ENCODE measurements around the gene STK40.

STK40 gene

GRCh38 chr1:36397378-36398230 lies 11.9 kb upstream of the STK40 start, which contains the start of gene LSM10:
Gene LSM10 (minus strand): TSS chr1:36397908. CDS start chr1:36394129, 3,779 bp downstream.
- DNase-seq: peak; percentile 92

GRCh38 chr1:36397083-36397377 lies 11.3 kb upstream of the STK40 start:
- no peak for DNase-seq

- no peak for DNase-seq
Observed at GRCh38 chr1:36396359-36396758, 10.6 kb upstream of the STK40 start.

- no peak for DNase-seq
Observed at GRCh38 chr1:36393686-36394085, 8.0 kb upstream of the STK40 start.

GRCh38 chr1:36392836-36393235 lies 7.1 kb upstream of the STK40 start:
- DNase-seq: no peak

- DNase-seq: no peak
Observed at GRCh38 chr1:36391271-36391670, 5.5 kb upstream of the STK40 start.

GRCh38 chr1:36390411-36390810 lies 4.7 kb upstream of the STK40 start:
- no peak for DNase-seq

GRCh38 chr1:36389999-36390398 lies 4.3 kb upstream of the STK40 start:
- no peak for DNase-seq

- no peak for DNase-seq
Observed at GRCh38 chr1:36389261-36389660, 3.5 kb upstream of the STK40 start.

- DNase-seq: peak; percentile 90
Observed at GRCh38 chr1:36387141-36387949, 1.6 kb upstream of the STK40 start.

GRCh38 chr1:36386265-36387140 lies 779 bp upstream of the STK40 start:
- DNase-seq: peak; percentile 100

- peak; percentile 27 for DNase-seq
Observed at GRCh38 chr1:36384542-36385409, 948 bp downstream of the STK40 start.

GRCh38 chr1:36383240-36383639 lies 2.5 kb downstream of the STK40 start:
- no peak for DNase-seq

- DNase-seq: no peak
Observed at GRCh38 chr1:36382669-36383068, 3.1 kb downstream of the STK40 start.

- no peak for DNase-seq
Observed at GRCh38 chr1:36382231-36382630, 3.5 kb downstream of the STK40 start.

- DNase-seq: no peak
Observed at GRCh38 chr1:36381405-36381804, 4.3 kb downstream of the STK40 start.

GRCh38 chr1:36380782-36381181 lies 4.9 kb downstream of the STK40 start:
- no peak for DNase-seq

GRCh38 chr1:36380143-36380619 lies 5.5 kb downstream of the STK40 start:
- DNase-seq: no peak

- DNase-seq: no peak
Observed at GRCh38 chr1:36377791-36378492, 7.8 kb downstream of the STK40 start.

- DNase-seq: peak; percentile 28
Observed at GRCh38 chr1:36372617-36373016, 13.1 kb downstream of the STK40 start.
